Measurements from ENCODE around the gene MIER2. TPM values are rescaled to one million over a fixed set of nuclear protein-coding genes. Genes with fewer than 3 reads are reported as not detected.
"Not testable (repeated sequence)": the region's sequence is repeated elsewhere in the genome, so short reads cannot be mapped to it uniquely, and the experiment has no call there.

Gene MIER2
- polyA plus RNA-seq, 3 donors: 19.5 to 24.0 (median 22.0) TPM

DNA sequence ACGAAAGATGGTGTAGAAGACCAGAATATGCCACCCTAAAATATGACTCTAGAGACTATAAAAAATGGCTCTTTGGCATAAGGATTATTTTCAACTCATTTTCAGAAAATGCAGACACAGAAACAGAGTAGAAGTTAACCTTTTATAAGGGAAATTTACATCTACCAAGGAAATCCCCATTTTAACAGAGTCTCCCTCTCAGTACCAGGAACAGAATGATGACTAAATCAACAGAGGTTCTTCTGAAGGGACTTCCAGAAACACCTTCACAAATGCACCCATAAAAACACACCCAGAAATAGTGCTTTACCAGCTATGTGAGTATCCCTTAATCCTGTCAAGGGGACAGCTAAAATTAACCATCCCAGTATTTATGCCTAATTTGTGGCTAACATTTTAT lies 82.5 kb downstream of the MIER2 start:
- DNase-seq (ENCODE audit: low read depth in 3 of 3, low spot score in 2 of 3): no peak

GRCh38 chr19:256804-257203 lies 87.8 kb downstream of the MIER2 start:
- not testable (repeated sequence) for DNase-seq (ENCODE audit: low read depth in 3 of 3, low spot score in 2 of 3)

Other genes starting within 250 kb of the MIER2 start
- gene OR4F17, start 237.7 kb downstream of the MIER2 start, polyA plus RNA-seq (ENCODE audit: insufficient read length in 3 of 3): not detected
- gene PLPP2, start 53.4 kb downstream of the MIER2 start, polyA plus RNA-seq (ENCODE audit: insufficient read length in 3 of 3): 1 to 10 TPM; 2.3 to 3.0 (median 2.7) TPM
- 1 to 10 TPM; 1.1 to 1.4 (median 1.2) TPM for gene C2CD4C, start 64.4 kb upstream of the MIER2 start, polyA plus RNA-seq (ENCODE audit: insufficient read length in 3 of 3)
- gene SHC2, start 116.2 kb upstream of the MIER2 start, polyA plus RNA-seq (ENCODE audit: insufficient read length in 3 of 3): 10 to 100 TPM; 21.5 to 25.9 (median 21.5) TPM
- 1 to 10 TPM; 2.3 to 3.9 (median 2.3) TPM for gene MADCAM1, start 151.7 kb upstream of the MIER2 start, polyA plus RNA-seq (ENCODE audit: insufficient read length in 3 of 3)
- gene TPGS1, start 162.7 kb upstream of the MIER2 start, polyA plus RNA-seq (ENCODE audit: insufficient read length in 3 of 3): 1 to 10 TPM; 4.3 to 6.7 (median 5.8) TPM
- gene CDC34, start 187.0 kb upstream of the MIER2 start, polyA plus RNA-seq (ENCODE audit: insufficient read length in 3 of 3): 10 to 100 TPM; 53.8 to 68.8 (median 55.4) TPM
- under 1 TPM in 1 of 3 donors, not detected in 2; 0.12 TPM for gene GZMM, start 199.3 kb upstream of the MIER2 start, polyA plus RNA-seq (ENCODE audit: insufficient read length in 3 of 3)
- 100 to 1,000 TPM; 377 to 439 (median 378) TPM for gene BSG, start 227.8 kb upstream of the MIER2 start, polyA plus RNA-seq (ENCODE audit: insufficient read length in 3 of 3)
- under 1 TPM; 0.17 to 0.25 (median 0.24) TPM for gene HCN2, start 245.1 kb upstream of the MIER2 start, polyA plus RNA-seq (ENCODE audit: insufficient read length in 3 of 3)